GM18870 (cell line): ENCODE data around the gene RNF183.
A peak's percentile ranks its signal among the peaks of the same experiment; 100 is the strongest.
"Not testable (repeated sequence)": the region's sequence is repeated elsewhere in the genome, so short reads cannot be mapped to it uniquely, and the experiment has no call there.

Source experiments
- ATAC-seq: cut with Tn5 transposase; IDR thresholded peaks from one replicate; pipeline ENCODE4 v1.9.1; 2021; ENCODE audit warnings: moderate library complexity; ENCODE audit not compliant: unreplicated experiment

RNF183 gene

GRCh38 chr9:113275157-113276131 is 27.7 kb downstream of the RNF183 start, which contains the start of the genes CDC26 and PRPF4:
Gene CDC26, minus strand, starts transcription at chr9:113275572. Its CDS starts 3,065 bp downstream, at chr9:113272507.
Gene PRPF4, plus strand, starts transcription at chr9:113275658. Its CDS starts 86 bp downstream, at chr9:113275744.
- peak; percentile 95 for ATAC-seq

GRCh38 chr9:113274474-113275156 is 28.6 kb downstream of the RNF183 start:
- no peak for ATAC-seq

DNA sequence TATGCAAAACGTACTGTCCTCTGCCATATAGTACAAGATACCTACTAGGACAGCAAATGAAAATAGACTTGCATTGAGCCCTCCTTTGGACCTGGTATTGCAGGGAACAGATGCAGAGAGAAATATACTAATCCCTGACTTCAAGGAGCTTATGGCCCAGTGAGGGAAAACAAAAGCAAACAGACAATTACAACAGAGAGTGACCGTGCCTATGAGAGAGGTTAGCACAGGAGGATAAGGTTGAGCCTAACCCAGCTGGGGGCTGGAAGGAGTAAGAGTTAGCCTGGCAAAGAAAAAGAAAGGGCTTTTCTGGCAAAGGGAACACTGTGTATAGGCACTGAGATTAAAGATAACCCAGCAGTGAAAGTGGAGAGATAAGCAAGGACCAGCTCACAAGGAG is 33.3 kb downstream of the RNF183 start:
- no peak for ATAC-seq

GRCh38 chr9:113269355-113269754 is 33.8 kb downstream of the RNF183 start:
- no peak for ATAC-seq

GRCh38 chr9:113267911-113268566 is 35.1 kb downstream of the RNF183 start:
- ATAC-seq = no peak

- ATAC-seq = no peak
These were observed 37.0 kb downstream of the RNF183 start for GRCh38 chr9:113266174-113266573.

DNA sequence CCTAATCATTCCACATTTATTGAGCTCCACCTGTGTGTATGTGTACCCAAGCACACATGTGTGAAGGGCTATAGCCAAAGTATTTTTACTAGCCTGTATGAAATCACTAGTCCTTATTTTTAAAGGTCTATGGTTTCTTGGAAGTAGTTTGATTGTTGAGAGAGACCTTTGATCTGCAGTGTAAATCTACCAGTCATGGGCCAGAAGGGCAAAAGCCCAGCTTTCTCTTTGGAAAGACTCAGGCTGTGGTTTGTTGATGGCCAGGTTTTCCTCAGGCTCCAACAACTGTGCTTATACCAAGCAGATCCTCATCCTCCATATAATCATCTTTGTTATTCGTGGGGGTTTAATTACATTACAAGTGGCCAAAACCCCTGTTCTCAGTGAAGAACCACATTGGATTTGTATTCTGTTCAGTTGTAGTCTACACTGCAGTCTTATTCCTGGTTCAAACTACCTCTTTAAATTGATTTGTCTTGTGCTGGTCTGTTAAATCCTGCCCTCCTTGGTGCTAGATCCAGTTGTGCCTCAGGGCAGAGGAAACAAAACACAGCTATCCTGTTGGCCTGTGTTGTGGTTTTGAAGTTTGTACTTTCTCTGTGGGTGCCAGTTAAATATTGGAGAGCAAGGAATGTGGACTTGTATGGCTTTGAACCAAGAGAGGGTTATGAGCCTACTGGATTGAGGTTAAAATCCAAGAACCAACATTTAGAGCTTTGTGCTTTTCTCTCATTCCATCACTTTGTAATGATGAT is 41.1 kb downstream of the RNF183 start:
- no peak for ATAC-seq

- ATAC-seq = no peak
These were observed 44.9 kb downstream of the RNF183 start for GRCh38 chr9:113258282-113258681.

GRCh38 chr9:113257863-113258262 is 45.3 kb downstream of the RNF183 start:
- no peak for ATAC-seq

- no peak for ATAC-seq
These were observed 47.7 kb downstream of the RNF183 start for GRCh38 chr9:113255438-113255837.

DNA sequence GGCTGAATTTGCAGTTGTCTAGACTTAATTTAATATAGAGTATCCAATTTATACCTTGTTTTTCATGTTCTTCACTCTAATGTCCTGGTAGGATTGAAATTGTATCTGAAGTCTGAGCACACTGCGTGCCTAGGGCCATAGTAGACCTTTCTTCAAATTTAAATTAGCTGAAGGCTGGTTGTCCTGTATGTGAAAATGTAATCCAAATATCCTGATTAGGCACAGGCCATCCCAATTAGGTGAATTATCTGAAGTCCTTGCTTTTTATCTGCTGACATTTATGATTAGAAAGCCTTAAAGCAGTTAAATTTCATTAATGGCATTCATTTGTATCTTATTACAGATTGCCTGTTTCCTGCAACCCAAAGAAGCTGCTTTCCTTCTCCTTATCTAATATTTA is 48.2 kb downstream of the RNF183 start:
- no peak for ATAC-seq

DNA sequence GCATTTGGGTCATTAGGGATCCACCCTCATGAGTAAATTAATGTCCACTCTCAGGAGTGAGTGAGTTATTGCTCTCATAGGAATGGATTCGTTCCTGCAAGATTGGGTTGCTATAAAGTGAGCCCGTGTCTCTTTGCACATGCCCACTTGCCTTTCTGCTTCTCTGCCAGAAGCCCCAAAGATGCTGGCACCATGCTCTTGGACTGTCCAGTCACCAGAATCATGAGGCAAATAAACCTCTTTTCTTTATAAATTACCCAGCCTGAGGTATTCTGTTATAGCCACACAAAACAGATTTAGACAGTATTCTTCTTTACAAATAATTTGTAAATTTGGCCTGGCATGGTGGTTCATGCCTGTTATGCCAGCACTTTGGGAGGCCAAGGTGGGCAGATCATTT is 52.4 kb downstream of the RNF183 start:
- ATAC-seq = no peak

GRCh38 chr9:113249661-113250060 is 53.5 kb downstream of the RNF183 start:
- ATAC-seq = not testable (repeated sequence)

DNA sequence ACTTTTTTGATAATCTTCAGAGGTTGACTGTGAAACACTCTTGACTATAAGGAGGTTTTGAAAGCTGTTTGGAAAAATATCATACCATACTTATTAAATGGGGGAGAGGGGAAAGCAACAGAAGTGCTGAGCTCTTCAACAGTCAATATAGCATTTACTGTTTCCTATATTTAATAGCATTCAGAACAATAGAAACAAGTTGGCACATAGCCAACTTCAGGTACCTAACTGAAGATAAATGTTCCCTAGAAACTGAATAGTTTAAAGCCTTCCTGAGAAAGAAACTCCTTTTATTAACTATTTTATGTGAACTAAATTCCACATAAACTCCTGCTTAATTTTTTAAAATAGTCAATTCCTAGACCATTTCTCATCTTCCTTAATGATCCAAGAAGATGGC is 55.5 kb downstream of the RNF183 start:
- no peak for ATAC-seq
